Smooth muscle cell (in vitro differentiated cells): ENCODE data around the gene DOK3. TPM values are rescaled to one million over a fixed set of nuclear protein-coding genes. Genes with fewer than 3 reads are reported as not detected.

ENCODE experiments used
- DNase-seq: peaks from one replicate; lab custom pipeline; 2025; ENCODE audit not compliant: unreplicated experiment; lab: John Stamatoyannopoulos, UW
- H2AFZ ChIP-seq: fragments of 200-600 bp; sonication (generic); 2 replicates; pipeline ENCODE4 v1.6.0; 2016; ENCODE audit warnings: antibody characterized with exemption, low read depth, mild to moderate bottlenecking
- H3F3A ChIP-seq: fragments of 200-600 bp; sonication (generic); 2 replicates; pipeline ENCODE4 v1.6.0; 2017; ENCODE audit warnings: antibody characterized with exemption, low read depth
- H3K27ac ChIP-seq: fragments of 200-600 bp; sonication (generic); 2 replicates; pipeline ENCODE4 v1.5.1; 2016; ENCODE audit warnings: low read depth, mild to moderate bottlenecking
- H3K27me3 ChIP-seq: fragments of 200-600 bp; sonication (generic); 2 replicates; pipeline ENCODE4 v1.6.1; 2016; ENCODE audit warnings: low read depth, mild to moderate bottlenecking
- H3K36me3 ChIP-seq: fragments of 200-600 bp; sonication (generic); 2 replicates; pipeline ENCODE4 v1.5.1; 2016; ENCODE audit warnings: low read depth
- H3K4me1 ChIP-seq: fragments of 200-600 bp; sonication (generic); 2 replicates; pipeline ENCODE4 v1.5.1; 2016; ENCODE audit warnings: low read depth
- H3K4me2 ChIP-seq: fragments of 200-600 bp; sonication (generic); 2 replicates; pipeline ENCODE4 v1.6.0; 2016; ENCODE audit warnings: mild to moderate bottlenecking
- H3K4me3 ChIP-seq: fragments of 200-600 bp; sonication (generic); 2 replicates; pipeline ENCODE4 v1.5.1; 2016; ENCODE audit warnings: mild to moderate bottlenecking
- H3K79me2 ChIP-seq: fragments of 200-600 bp; sonication (generic); 2 replicates; pipeline ENCODE4 v1.6.0; 2016; ENCODE audit warnings: low read depth, mild to moderate bottlenecking
- H3K9ac ChIP-seq: fragments of 200-600 bp; sonication (generic); 2 replicates; pipeline ENCODE4 v1.6.0; 2016; ENCODE audit warnings: low read depth
- H3K9me3 ChIP-seq: fragments of 200-600 bp; sonication (generic); replicated peaks from 2 replicates; pipeline ENCODE4 v1.5.1; 2016; ENCODE audit warnings: low read depth
- H4K20me1 ChIP-seq: fragments of 200-600 bp; sonication (generic); 2 replicates; pipeline ENCODE4 v1.6.0; 2016; ENCODE audit warnings: low read depth
- CTCF ChIP-seq: fragments of 200-600 bp; sonication (generic); IDR thresholded peaks from 2 replicates; pipeline ENCODE4 v1.5.1; 2017; ENCODE audit warnings: borderline replicate concordance, mild to moderate bottlenecking, antibody characterized with exemption; ENCODE audit not compliant: insufficient read depth, poor library complexity, severe bottlenecking
- WGBS: methylation state at CpG from one replicate; pipeline ENCODE4 v1.1.7; 2016; ENCODE audit warnings: low lambda C conversion rate; 5-methylcytosine and 5-hydroxymethylcytosine counted together
- polyA plus RNA-seq: library from polyadenylated mRNA; unstranded; fragments of >200 nt; fragmentation: Nextera tagmentation; extraction: Ambion mirVana; gene quantifications from 2 replicates; pipeline ENCODE4 v1.2.1, GENCODE V29; 2016
- total RNA-seq: library from RNA; depleted of rRNA; stranded (reverse); fragments of >200 nt; gene quantifications from 2 replicates; pipeline ENCODE4 v1.2.3, GENCODE V29; 2014

The DOK3 gene
- total RNA-seq (0.58 and 1.5 TPM in 2 replicates), polyA plus RNA-seq (1.4 and 3.5 TPM in 2 replicates)

GRCh38 chr5:177509381-177509951 is at the start of gene DOK3:
Gene DOK3 (minus strand): TSS chr5:177509826. CDS start chr5:177509540, 286 bp downstream.
- no peak for TF ChIP-seq CTCF
- Histone ChIP-seq H4K20me1 (no peaks in the 10 kb centered on the region), H3K36me3 (no peaks in the 10 kb centered on the region), H3K79me2 (no peaks in the 10 kb centered on the region), H3K4me3 (no peak within 1 kb of the TSS), H3F3A (no peaks in the 10 kb centered on the region), H3K9me3 (no peaks in the 10 kb centered on the region), H3K27ac (no peak within 1 kb of the TSS), H3K4me2 (no peak within 1 kb of the TSS), H3K27me3 (no peaks in the 10 kb centered on the region), H2AFZ (no peak within 1 kb of the TSS), H3K9ac (no peak within 1 kb of the TSS), H3K4me1 (no peaks in the 10 kb centered on the region)
- WGBS, result 80% methylated on average over 14 of the region's 20 CpGs
- no peak for DNase-seq

- no peak overlapping the region for H3K27ac ChIP-seq
- H4K20me1 ChIP-seq, result peaks cover 10% of the 10 kb centered on the region
- H3K79me2 ChIP-seq, result peaks cover 19% of the 10 kb centered on the region
- H2AFZ ChIP-seq, result no peak overlapping the region
- no peak overlapping the region for H3K4me3 ChIP-seq
- no peaks in the 10 kb centered on the region for H3F3A ChIP-seq
- no peak for TF ChIP-seq CTCF
- no peaks in the 10 kb centered on the region for H3K27me3 ChIP-seq
- peaks cover 14% of the 10 kb centered on the region for H3K4me1 ChIP-seq
- no peaks in the 10 kb centered on the region for H3K9me3 ChIP-seq
- no peak overlapping the region for H3K9ac ChIP-seq
- no peaks in the 10 kb centered on the region for H3K36me3 ChIP-seq
- H3K4me2 ChIP-seq, result no peak overlapping the region
- no peak for DNase-seq
- 90% methylated on average over 5 of the region's 5 CpGs for WGBS
These were observed 48.2 kb upstream of the DOK3 start for GRCh38 chr5:177557796-177558195.

GRCh38 chr5:177557041-177557647 is 47.5 kb upstream of the DOK3 start:
- Histone ChIP-seq H3K27ac (no peak overlapping the region), H3K9me3 (no peaks in the 10 kb centered on the region), H3K9ac (no peak overlapping the region), H3K79me2 (peaks cover 26% of the 10 kb centered on the region), H3K4me2 (no peak overlapping the region), H3F3A (no peaks in the 10 kb centered on the region), H4K20me1 (peaks cover 17% of the 10 kb centered on the region), H3K36me3 (no peaks in the 10 kb centered on the region), H3K4me3 (no peak overlapping the region), H3K27me3 (no peaks in the 10 kb centered on the region), H3K4me1 (peaks cover 19% of the 10 kb centered on the region), H2AFZ (no peak overlapping the region)
- TF ChIP-seq CTCF, result no peak
- WGBS, result 52% methylated on average over 4 of the region's 4 CpGs
- no peak for DNase-seq

- Histone ChIP-seq H3K4me3 (no peak overlapping the region), H3K9ac (no peak overlapping the region)
- WGBS, result 93% methylated on average over 5 of the region's 5 CpGs
These were observed 46.0 kb upstream of the DOK3 start for GRCh38 chr5:177555665-177556064.

More at GRCh38 chr5:177555665-177556064, 46.0 kb upstream of the DOK3 start:
- H3F3A ChIP-seq, result no peaks in the 10 kb centered on the region
- peaks cover 19% of the 10 kb centered on the region for H3K4me1 ChIP-seq
- no peaks in the 10 kb centered on the region for H3K9me3 ChIP-seq
- no peak for TF ChIP-seq CTCF
- no peak overlapping the region for H3K27ac ChIP-seq
- H2AFZ ChIP-seq, result no peak overlapping the region
- H3K27me3 ChIP-seq, result no peaks in the 10 kb centered on the region
- H3K36me3 ChIP-seq, result no peaks in the 10 kb centered on the region
- peaks cover 41% of the 10 kb centered on the region for H3K79me2 ChIP-seq
- no peak for DNase-seq
- H3K4me2 ChIP-seq, result no peak overlapping the region
- peaks cover 32% of the 10 kb centered on the region for H4K20me1 ChIP-seq
